IMR-90 (cell line): ENCODE results near the gene USP20. TPM values are rescaled to one million over a fixed set of nuclear protein-coding genes. Genes with fewer than 3 reads are reported as not detected.

Experiments used
- ATAC-seq: fragments of 200-7000 bp; cut with Tn5 transposase; 2 replicates; pipeline ENCODE4 v1.9.1; 2020; ENCODE audit warnings: low read depth, mild to moderate bottlenecking, moderate library complexity
- BruUV-seq: library from RNA; stranded (reverse); fragments of 400-500 nt; replicated peaks from 2 replicates; lab custom pipeline; 2021; lab: Mats Ljungman, UMichigan
- CTCF ChIA-PET: fragments of 300-600 bp; formaldehyde crosslinking; extraction: SDS; loops from one replicate; lab custom pipeline; 2021; ENCODE audit warnings: antibody characterized with exemption; lab: Yijun Ruan, JAX
- POLR2A ChIA-PET: fragments of 300-600 bp; sonication (Branson Sonifier 250); formaldehyde crosslinking; loops from one replicate; lab custom pipeline; 2022; ENCODE audit warnings: antibody characterized with exemption; ENCODE audit not compliant: unreplicated experiment; lab: Charles Lee
- DNase-seq: peaks from one replicate; pipeline ENCODE4 v3.0.0; 2013
- H2AFZ ChIP-seq: replicated peaks from 2 replicates; pipeline ENCODE3; 2013; ENCODE audit warnings: low read length, mild to moderate bottlenecking; ENCODE audit not compliant: poor library complexity
- H2AK5ac ChIP-seq: 2 replicates; pipeline ENCODE4 v1.6.1; 2013; ENCODE audit warnings: low read depth, low read length, inconsistent platforms
- H2AK9ac ChIP-seq: replicated peaks from 2 replicates; pipeline ENCODE3; 2013; ENCODE audit warnings: mild to moderate bottlenecking, low read depth, low read length, moderate library complexity; ENCODE audit not compliant: poor library complexity
- H2BK120ac ChIP-seq: 2 replicates; pipeline ENCODE4 v1.6.1; 2013; ENCODE audit warnings: low read depth, low read length, inconsistent platforms
- H2BK15ac ChIP-seq: 3 replicates; pipeline ENCODE4 v1.6.1; 2013; ENCODE audit warnings: low read depth, low read length, inconsistent platforms
- H2BK20ac ChIP-seq: 2 replicates; pipeline ENCODE4 v1.6.1; 2013; ENCODE audit warnings: low read depth, mild to moderate bottlenecking, inconsistent platforms, low read length, moderate library complexity
- H2BK5ac ChIP-seq: 2 replicates; pipeline ENCODE4 v1.6.1; 2013; ENCODE audit warnings: mild to moderate bottlenecking, low read depth, low read length, inconsistent platforms; ENCODE audit not compliant: poor library complexity, severe bottlenecking
- H3K14ac ChIP-seq: replicated peaks from 2 replicates; pipeline ENCODE4 v1.6.1; 2013; ENCODE audit warnings: low read depth, low read length, inconsistent platforms
- H3K18ac ChIP-seq: 2 replicates; pipeline ENCODE4 v1.6.1; 2013; ENCODE audit warnings: low read depth, low read length, control low read depth
- H3K23ac ChIP-seq: 2 replicates; pipeline ENCODE4 v1.6.1; 2013; ENCODE audit warnings: low read depth, low read length, inconsistent platforms
- H3K27ac ChIP-seq: 2 replicates; pipeline ENCODE4 v1.5.1; 2013; ENCODE audit warnings: mild to moderate bottlenecking, control low read depth, low read length; ENCODE audit not compliant: insufficient read depth
- H3K27me3 ChIP-seq: 2 replicates; pipeline ENCODE4 v1.6.1; 2013; ENCODE audit warnings: low read length; ENCODE audit not compliant: control insufficient read depth, insufficient read depth
- H3K36me3 ChIP-seq: 2 replicates; pipeline ENCODE4 v1.6.1; 2013; ENCODE audit warnings: low read length, mixed read lengths; ENCODE audit not compliant: control insufficient read depth, insufficient read depth
- H3K4ac ChIP-seq: 2 replicates; pipeline ENCODE4 v1.6.1; 2013; ENCODE audit warnings: low read depth, low read length, inconsistent platforms
- H3K4me1 ChIP-seq: 2 replicates; pipeline ENCODE4 v1.6.1; 2013; ENCODE audit warnings: low read length, mixed read lengths; ENCODE audit not compliant: control insufficient read depth, insufficient read depth
- H3K4me2 ChIP-seq: 2 replicates; pipeline ENCODE4 v1.6.1; 2013; ENCODE audit warnings: low read depth, mild to moderate bottlenecking, control low read depth, low read length, moderate library complexity
- H3K4me3 ChIP-seq: 2 replicates; pipeline ENCODE4 v1.5.1; 2013; ENCODE audit warnings: low read depth, mild to moderate bottlenecking, control low read depth, low read length, moderate library complexity; ENCODE audit not compliant: insufficient read depth
- H3K56ac ChIP-seq: 2 replicates; pipeline ENCODE4 v1.6.1; 2013; ENCODE audit warnings: low read length, inconsistent platforms; ENCODE audit not compliant: insufficient read depth; ENCODE audit errors: extremely low read depth
- H3K79me1 ChIP-seq, 2 experiments: 2 replicates each; pipeline ENCODE4 v1.6.1; 2013; ENCODE audit warnings: low read length in 2 of 2, inconsistent platforms in 1 of 2, low read depth in 1 of 2
- H3K9ac ChIP-seq: 2 replicates; pipeline ENCODE4 v1.6.1; 2013; ENCODE audit warnings: low read depth, low read length, control low read depth
- H3K9me1 ChIP-seq: 2 replicates; pipeline ENCODE4 v1.6.1; 2013; ENCODE audit warnings: low read length, inconsistent platforms; ENCODE audit not compliant: insufficient read depth
- H3K9me3 ChIP-seq: 2 replicates; pipeline ENCODE4 v1.6.1; 2013; ENCODE audit warnings: low read length; ENCODE audit not compliant: control insufficient read depth, insufficient read depth
- H4K20me1 ChIP-seq: 2 replicates; pipeline ENCODE4 v1.6.1; 2013; ENCODE audit warnings: low read length, inconsistent platforms; ENCODE audit not compliant: insufficient read depth
- H4K5ac ChIP-seq: 2 replicates; pipeline ENCODE4 v1.6.1; 2013; ENCODE audit warnings: mild to moderate bottlenecking, low read depth, low read length, control low read depth
- H4K8ac ChIP-seq, 2 experiments: 2 replicates each; pipeline ENCODE4 v1.6.1; 2013; ENCODE audit warnings: low read depth in 2 of 2, low read length in 2 of 2, control low read depth in 1 of 2, inconsistent platforms in 1 of 2
- H4K91ac ChIP-seq: 2 replicates; pipeline ENCODE4 v1.6.1; 2013; ENCODE audit warnings: low read depth, low read length, inconsistent platforms; ENCODE audit not compliant: insufficient read depth
- BHLHE40 ChIP-seq: fragments of 150-350 bp; IDR thresholded peaks from 2 replicates; pipeline ENCODE4 v1.6.1; 2016; ENCODE audit warnings: mild to moderate bottlenecking, low read depth, low read length
- CEBPB ChIP-seq: IDR thresholded peaks from 2 replicates; pipeline ENCODE4 v1.6.1; 2012; ENCODE audit warnings: low read depth, low read length, improper control_type of control experiment
- CHD1 ChIP-seq: IDR thresholded peaks from 2 replicates; pipeline ENCODE4 v1.6.1; 2012; ENCODE audit warnings: low read depth, low read length, improper control_type of control experiment
- FOS ChIP-seq: fragments of 150-350 bp; IDR thresholded peaks from 2 replicates; pipeline ENCODE4 v1.6.1; 2016; ENCODE audit warnings: low read depth, low read length
- MAZ ChIP-seq: IDR thresholded peaks from 2 replicates; pipeline ENCODE4 v1.6.1; 2012; ENCODE audit warnings: low read depth, mild to moderate bottlenecking, low read length, improper control_type of control experiment, moderate library complexity, borderline replicate concordance
- MXI1 ChIP-seq: IDR thresholded peaks from 2 replicates; pipeline ENCODE4 v1.6.1; 2012; ENCODE audit warnings: low read depth, mild to moderate bottlenecking, low read length, moderate library complexity, borderline replicate concordance
- NFE2L2 ChIP-seq: fragments of 150-350 bp; IDR thresholded peaks from 2 replicates; pipeline ENCODE4 v1.6.1; 2016; ENCODE audit warnings: low read depth, mild to moderate bottlenecking, low read length
- RAD21 ChIP-seq: IDR thresholded peaks from 2 replicates; pipeline ENCODE4 v1.6.1; 2012; ENCODE audit warnings: low read length, improper control_type of control experiment
- RCOR1 ChIP-seq: IDR thresholded peaks from 2 replicates; pipeline ENCODE4 v1.6.1; 2012; ENCODE audit warnings: mild to moderate bottlenecking, low read length, improper control_type of control experiment; ENCODE audit not compliant: insufficient replicate concordance
- RFX5 ChIP-seq: IDR thresholded peaks from 2 replicates; pipeline ENCODE4 v1.8.0; 2012; ENCODE audit warnings: low read depth, mild to moderate bottlenecking, low read length, moderate library complexity
- SMC3 ChIP-seq: fragments of 150-350 bp; IDR thresholded peaks from 2 replicates; pipeline ENCODE4 v1.6.1; 2016; ENCODE audit warnings: low read depth, mild to moderate bottlenecking, antibody characterized with exemption, low read length, moderate library complexity
- WGBS, 2 experiments: methylation state at CpG; one replicate each; pipeline versions ENCODE4 v1.1.5 to v1.1.7; 2013; ENCODE audit warnings: missing lambda C conversion rate in 2 of 2; ENCODE audit not compliant: insufficient read length in 1 of 2; ENCODE audit errors: extremely low coverage in 2 of 2; 5-methylcytosine and 5-hydroxymethylcytosine counted together
- dilution Hi-C: fragments of 300-500 bp; cut with HindIII; formaldehyde crosslinking; loops from one replicate; pipeline ENCODE4 v1.14.3; 2018; ENCODE audit warnings: low sequenced_read_pairs; ENCODE audit not compliant: unreplicated experiment
- in situ Hi-C: fragments of 300-500 bp; cut with MboI; formaldehyde crosslinking; loops from 3 replicates; pipeline ENCODE4 v1.14.3; 2019; ENCODE audit warnings: low sequenced_read_pairs, inconsistent platforms, mixed read lengths
- intact Hi-C: fragments of 100-400 bp; cut with micrococcal nuclease; formaldehyde crosslinking; loops from 2 replicates; pipeline ENCODE4 v1.10.0; 2022
- polyA plus RNA-seq, 3 experiments: library from polyadenylated mRNA; depleted of rRNA; stranded (reverse); fragments of >200 nt; gene quantifications; 2 replicates each; pipeline ENCODE4 v1.2.3, GENCODE V29; 2012; ENCODE audit warnings: low replicate concordance in 1 of 3
- total RNA-seq: library from RNA; depleted of rRNA; stranded (reverse); fragments of >200 nt; gene quantifications from 2 replicates; pipeline ENCODE4 v1.2.3, GENCODE V29; 2012
- TF ChIP-seq, protein P1 (sequence below): conservative IDR thresholded peaks from 2 replicates; pipeline ENCODE4 v1.5.1; 2012; ENCODE audit warnings: mild to moderate bottlenecking, low read depth, low read length, improper control_type of control experiment
- TF ChIP-seq, protein P2 (sequence below): fragments of 150-350 bp; IDR thresholded peaks from 2 replicates; pipeline ENCODE4 v1.6.1; 2017; ENCODE audit warnings: mild to moderate bottlenecking, antibody characterized with exemption, low read length, low read depth

Gene USP20
- total and polyA plus RNA-seq, 2 of the 4 experiments (the other 2 are of a cell fraction) = 3.8 to 21.6 TPM

DNA sequence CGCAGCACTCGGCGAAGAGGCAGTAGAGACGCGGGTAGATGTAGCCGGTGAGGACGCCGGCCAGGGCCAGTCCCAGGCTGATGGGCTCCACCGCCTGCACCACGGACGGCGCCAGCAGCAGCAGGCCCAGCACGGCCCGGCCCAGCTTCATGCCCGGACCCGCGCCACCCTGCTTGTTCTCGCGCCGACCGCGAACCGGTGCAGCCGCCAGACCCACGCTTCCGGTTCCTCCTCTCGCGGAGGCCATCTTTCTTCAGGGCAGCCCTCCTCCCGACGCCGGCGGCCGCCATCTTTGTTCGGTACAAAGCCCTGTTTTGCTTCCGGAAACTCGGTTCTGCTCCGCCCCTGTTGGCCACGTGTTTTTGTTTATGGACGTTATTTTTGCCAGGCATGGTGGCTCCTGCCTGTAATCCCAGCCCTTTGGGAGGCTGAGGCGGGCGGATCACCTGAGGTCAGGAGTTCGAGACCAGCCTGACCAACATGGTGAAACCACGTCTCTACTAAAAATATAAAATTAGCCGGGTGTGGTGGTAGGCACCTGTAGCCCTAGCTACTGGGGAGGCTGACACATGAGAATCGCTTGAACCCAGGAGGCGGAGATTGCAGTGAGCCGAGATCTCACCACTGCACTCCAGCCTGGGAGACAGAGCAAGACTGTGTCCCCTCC lies 11.2 kb upstream of the USP20 start, which contains the start of gene TOR1A (continued):
- TF ChIP-seq RFX5 (no peak), RAD21 (no peak)

DNA sequence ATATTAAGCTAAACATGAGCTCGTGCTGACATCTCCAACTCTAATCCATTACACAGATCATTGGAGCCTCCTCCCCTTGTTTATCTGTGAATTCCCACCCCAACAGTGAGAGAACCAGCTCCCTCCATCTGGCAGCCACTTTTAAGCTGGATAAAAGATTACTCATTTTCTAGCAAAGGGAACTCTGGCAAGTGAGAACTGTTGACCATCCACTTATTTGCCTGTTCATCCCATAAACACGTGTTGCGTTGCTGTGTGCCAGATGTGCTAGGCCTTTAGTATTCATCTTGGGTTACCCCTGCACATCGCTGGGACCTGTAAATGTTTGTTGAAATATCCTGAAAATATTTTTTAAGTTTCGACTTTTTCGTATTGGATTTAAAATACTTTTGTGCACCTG lies 8.9 kb upstream of the USP20 start:
- Histone ChIP-seq H2AFZ (no peak overlapping the region), H4K20me1 (peaks cover 11% of the 10 kb centered on the region; the same call in 1 of the 2 replicates), H2AK5ac (no peak overlapping the region), H3K23ac (no peak overlapping the region), H3K56ac (no peak overlapping the region), H3K9ac (no peak overlapping the region), H3K9me3 (no peaks in the 10 kb centered on the region), H3K4me3 (no peak overlapping the region), H4K91ac (no peak overlapping the region), H2BK120ac (no peak overlapping the region), H3K27ac (no peak overlapping the region), H4K8ac (no peak overlapping the region), H4K5ac (no peak overlapping the region), H3K27me3 (no peaks in the 10 kb centered on the region), H3K4ac (no peak overlapping the region), H3K14ac (no peak overlapping the region), H3K9me1 (peaks cover 6% of the 10 kb centered on the region; the same call in 1 of the 2 replicates), H3K4me1 (peaks cover 2% of the 10 kb centered on the region; the same call in 1 of the 2 replicates), H3K36me3 (peaks cover 39% of the 10 kb centered on the region), H3K18ac (no peak overlapping the region), H3K4me2 (no peak overlapping the region), H2BK5ac (no peak overlapping the region), H3K79me1 (peaks cover 13 to 19% of the 10 kb centered on the region in 2 experiments), H2BK15ac (no peak overlapping the region), H2BK20ac (no peak overlapping the region), H2AK9ac (no peak overlapping the region)
- ATAC-seq = no peak
- no CpG with 5 or more reads among the region's 6 CpGs for WGBS, 2 experiments
- intact Hi-C loops = no loop called here
- ChIA-PET POLR2A (no interaction called here), CTCF (no interaction called here)
- BruUV-seq = no TSS peak
- in situ Hi-C loops = no loop called here
- dilution Hi-C loops = no loop called here
- DNase-seq = no peak
- TF ChIP-seq BHLHE40 = no peak
- no peak for TF ChIP-seq MAZ
- TF ChIP-seq MXI1 = no peak
- no peak for TF ChIP-seq SMC3
- no peak for TF ChIP-seq NFE2L2
- TF ChIP-seq FOS = no peak
- TF ChIP-seq CHD1 = no peak
- TF ChIP-seq CEBPB = no peak
- TF ChIP-seq, protein P1, sequence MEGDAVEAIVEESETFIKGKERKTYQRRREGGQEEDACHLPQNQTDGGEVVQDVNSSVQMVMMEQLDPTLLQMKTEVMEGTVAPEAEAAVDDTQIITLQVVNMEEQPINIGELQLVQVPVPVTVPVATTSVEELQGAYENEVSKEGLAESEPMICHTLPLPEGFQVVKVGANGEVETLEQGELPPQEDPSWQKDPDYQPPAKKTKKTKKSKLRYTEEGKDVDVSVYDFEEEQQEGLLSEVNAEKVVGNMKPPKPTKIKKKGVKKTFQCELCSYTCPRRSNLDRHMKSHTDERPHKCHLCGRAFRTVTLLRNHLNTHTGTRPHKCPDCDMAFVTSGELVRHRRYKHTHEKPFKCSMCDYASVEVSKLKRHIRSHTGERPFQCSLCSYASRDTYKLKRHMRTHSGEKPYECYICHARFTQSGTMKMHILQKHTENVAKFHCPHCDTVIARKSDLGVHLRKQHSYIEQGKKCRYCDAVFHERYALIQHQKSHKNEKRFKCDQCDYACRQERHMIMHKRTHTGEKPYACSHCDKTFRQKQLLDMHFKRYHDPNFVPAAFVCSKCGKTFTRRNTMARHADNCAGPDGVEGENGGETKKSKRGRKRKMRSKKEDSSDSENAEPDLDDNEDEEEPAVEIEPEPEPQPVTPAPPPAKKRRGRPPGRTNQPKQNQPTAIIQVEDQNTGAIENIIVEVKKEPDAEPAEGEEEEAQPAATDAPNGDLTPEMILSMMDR = no peak
- TF ChIP-seq, protein P2, sequence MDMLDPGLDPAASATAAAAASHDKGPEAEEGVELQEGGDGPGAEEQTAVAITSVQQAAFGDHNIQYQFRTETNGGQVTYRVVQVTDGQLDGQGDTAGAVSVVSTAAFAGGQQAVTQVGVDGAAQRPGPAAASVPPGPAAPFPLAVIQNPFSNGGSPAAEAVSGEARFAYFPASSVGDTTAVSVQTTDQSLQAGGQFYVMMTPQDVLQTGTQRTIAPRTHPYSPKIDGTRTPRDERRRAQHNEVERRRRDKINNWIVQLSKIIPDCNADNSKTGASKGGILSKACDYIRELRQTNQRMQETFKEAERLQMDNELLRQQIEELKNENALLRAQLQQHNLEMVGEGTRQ = no peak
- no peak for TF ChIP-seq RCOR1
- no peak for TF ChIP-seq RFX5
